ENCODE results near the gene SYCE1L. TPM values are rescaled to one million over a fixed set of nuclear protein-coding genes. Genes with fewer than 3 reads are reported as not detected.

Gene SYCE1L
- total RNA-seq, 1 experiment from 2014 or later = 6.2 TPM

- Histone ChIP-seq H3K36me3 (ENCODE audit: low read depth) (no peaks in the 10 kb centered on the region), H2AFZ (no peak overlapping the region), H3K27ac (no peak overlapping the region), H3K4me1 (replicated peaks; ENCODE audit: insufficient read depth) (no peaks in the 10 kb centered on the region), H3K79me2 (ENCODE audit: low read depth) (no peaks in the 10 kb centered on the region), H4K20me1 (ENCODE audit: insufficient read depth) (no peaks in the 10 kb centered on the region), H3K9me3 (ENCODE audit: insufficient read depth, low read depth) (no peaks in the 10 kb centered on the region), H3K4me3 (no peak overlapping the region), H3K4me2 (no peak overlapping the region), H3K27me3 (ENCODE audit: insufficient read depth, low read depth) (no peaks in the 10 kb centered on the region), H3K9me2 (ENCODE audit: insufficient read depth) (no peaks in the 10 kb centered on the region), H3F3A (ENCODE audit: insufficient read depth, low read depth) (no peaks in the 10 kb centered on the region)
- ChIA-PET CTCF (interaction anchor here (0.6 kb wide), 1 partner anchor 370 kb away, joined by 3 read pairs; no protein-coding TSS in a partner anchor), POLR2A (ENCODE audit: unreplicated experiment) (interaction anchor here (0.5 to 0.6 kb wide), 2 partner anchors 7 to 15 kb away, joined by 3 to 5 read pairs; partner anchors contain the start of gene MON1B)
- TF ChIP-seq CTCF (conservative IDR thresholded peaks at IDR 0.05) = no peak
- no peak for TF ChIP-seq EZH2 (IDR thresholded peaks at IDR 0.05; ENCODE audit: low read depth)
- no peak for DNase-seq
- intact Hi-C loops (cut with micrococcal nuclease; ENCODE audit: unreplicated experiment) = no loop called here
- no TSS peak for BruUV-seq (replicated peaks)
Observed at GRCh38 chr16:77206533-77206932, 7.3 kb downstream of the SYCE1L start.

GRCh38 chr16:77207030-77207429 lies 7.8 kb downstream of the SYCE1L start:
- no TSS peak for BruUV-seq (replicated peaks)
- no peak overlapping the region for H3K4me2 ChIP-seq

GRCh38 chr16:77208382-77208781 lies 9.2 kb downstream of the SYCE1L start:
- H3K4me1 ChIP-seq (replicated peaks; ENCODE audit: insufficient read depth) = peaks cover 8% of the 10 kb centered on the region
- no peaks in the 10 kb centered on the region for H3K36me3 ChIP-seq (ENCODE audit: low read depth)
- ChIA-PET POLR2A (ENCODE audit: unreplicated experiment) (no interaction called here), CTCF (no interaction called here)
- BruUV-seq (replicated peaks) = no TSS peak
- peaks cover 4% of the 10 kb centered on the region; the same call in 1 of the 2 replicates for H3F3A ChIP-seq (ENCODE audit: insufficient read depth, low read depth)
- H3K79me2 ChIP-seq (ENCODE audit: low read depth) = no peaks in the 10 kb centered on the region
- no peak overlapping the region for H3K27ac ChIP-seq
- H3K9me3 ChIP-seq (ENCODE audit: insufficient read depth, low read depth) = no peaks in the 10 kb centered on the region
- H3K9me2 ChIP-seq (ENCODE audit: insufficient read depth) = no peaks in the 10 kb centered on the region
- H3K27me3 ChIP-seq (ENCODE audit: insufficient read depth, low read depth) = no peaks in the 10 kb centered on the region
- no peak overlapping the region for H3K4me2 ChIP-seq
- intact Hi-C loops (cut with micrococcal nuclease; ENCODE audit: unreplicated experiment) = no loop called here
- DNase-seq = no peak
- TF ChIP-seq CTCF (conservative IDR thresholded peaks at IDR 0.05) = no peak
- TF ChIP-seq EZH2 (IDR thresholded peaks at IDR 0.05; ENCODE audit: low read depth) = no peak
- H2AFZ ChIP-seq = no peak overlapping the region
- peaks cover 3% of the 10 kb centered on the region; the same call in 1 of the 2 replicates for H4K20me1 ChIP-seq (ENCODE audit: insufficient read depth)
- no peak overlapping the region for H3K4me3 ChIP-seq

More at GRCh38 chr16:77207030-77207429, 7.8 kb downstream of the SYCE1L start:
- POLR2A ChIA-PET (ENCODE audit: unreplicated experiment) = interaction anchor here (0.6 kb wide), 1 partner anchor 16 kb away, joined by 5 read pairs; the partner anchor contains the start of gene MON1B
- Histone ChIP-seq H3K9me3 (ENCODE audit: insufficient read depth, low read depth) (no peaks in the 10 kb centered on the region), H3K27me3 (ENCODE audit: insufficient read depth, low read depth) (no peaks in the 10 kb centered on the region), H3K4me3 (no peak overlapping the region), H3K36me3 (ENCODE audit: low read depth) (no peaks in the 10 kb centered on the region), H2AFZ (no peak overlapping the region), H4K20me1 (ENCODE audit: insufficient read depth) (no peaks in the 10 kb centered on the region), H3K79me2 (ENCODE audit: low read depth) (no peaks in the 10 kb centered on the region), H3K9me2 (ENCODE audit: insufficient read depth) (no peaks in the 10 kb centered on the region), H3F3A (ENCODE audit: insufficient read depth, low read depth) (no peaks in the 10 kb centered on the region), H3K4me1 (replicated peaks; ENCODE audit: insufficient read depth) (peaks cover 5% of the 10 kb centered on the region; the same call in 1 of the 2 replicates), H3K27ac (no peak overlapping the region)
- TF ChIP-seq CTCF (conservative IDR thresholded peaks at IDR 0.05) = no peak
- no peak for TF ChIP-seq EZH2 (IDR thresholded peaks at IDR 0.05; ENCODE audit: low read depth)
- CTCF ChIA-PET = no interaction called here
- intact Hi-C loops (cut with micrococcal nuclease; ENCODE audit: unreplicated experiment) = no loop called here
- no peak for DNase-seq

All from PC-9 (cell line).